HG03280 (cell line): Measurements from ENCODE around the gene CNGA1.
A peak's percentile ranks its signal among the peaks of the same experiment; 100 is the strongest.
"Not testable (repeated sequence)": the region's sequence is repeated elsewhere in the genome, so short reads cannot be mapped to it uniquely, and the experiment has no call there.

Experiments
- ATAC-seq: cut with Tn5 transposase; IDR thresholded peaks from one replicate; pipeline ENCODE4 v1.9.1; 2021; ENCODE audit warnings: mild to moderate bottlenecking, moderate library complexity; ENCODE audit not compliant: unreplicated experiment

Gene CNGA1

GRCh38 chr4:47972721-47973120 is 43.8 kb downstream of the CNGA1 start:
- ATAC-seq = no peak

- peak; percentile 71 for ATAC-seq
Measured at GRCh38 chr4:47972181-47972580, 44.3 kb downstream of the CNGA1 start.

- ATAC-seq = no peak
Measured at GRCh38 chr4:47968847-47969246, 47.6 kb downstream of the CNGA1 start.

GRCh38 chr4:47954677-47955076 is 61.8 kb downstream of the CNGA1 start:
- no peak for ATAC-seq

GRCh38 chr4:47954245-47954644 is 62.2 kb downstream of the CNGA1 start:
- no peak for ATAC-seq

GRCh38 chr4:47945930-47946726 is 70.4 kb downstream of the CNGA1 start:
- ATAC-seq = no peak

GRCh38 chr4:47942081-47942819 is 74.2 kb downstream of the CNGA1 start:
- no peak for ATAC-seq

- ATAC-seq = no peak
Measured at GRCh38 chr4:47939456-47939855, 77.0 kb downstream of the CNGA1 start.

GRCh38 chr4:47936336-47936735 is 80.1 kb downstream of the CNGA1 start:
- no peak for ATAC-seq

GRCh38 chr4:47933840-47934239 is 82.6 kb downstream of the CNGA1 start:
- ATAC-seq = peak; percentile 68

- no peak for ATAC-seq
Measured at GRCh38 chr4:47930971-47931804, 85.3 kb downstream of the CNGA1 start.

GRCh38 chr4:47929682-47930201 is 86.7 kb downstream of the CNGA1 start:
- no peak for ATAC-seq

GRCh38 chr4:47926667-47927258 is 89.7 kb downstream of the CNGA1 start:
- peak; percentile 93 for ATAC-seq

- ATAC-seq = not testable (repeated sequence)
Measured at GRCh38 chr4:47923261-47923608, 93.2 kb downstream of the CNGA1 start.

GRCh38 chr4:47922436-47923260 is 93.8 kb downstream of the CNGA1 start:
- ATAC-seq = not testable (repeated sequence)

GRCh38 chr4:47917163-47917562 is 99.3 kb downstream of the CNGA1 start:
- ATAC-seq = not testable (repeated sequence)

- ATAC-seq = no peak
Measured at GRCh38 chr4:47915378-47915777, 101.1 kb downstream of the CNGA1 start.

- ATAC-seq = peak; percentile 20
Measured at GRCh38 chr4:47914926-47915237, 101.6 kb downstream of the CNGA1 start.

GRCh38 chr4:47914220-47914925 is 102.1 kb downstream of the CNGA1 start, which contains the start of gene NFXL1:
Gene NFXL1 (minus strand): TSS chr4:47914583. CDS start chr4:47914203, 380 bp downstream.
- peak; percentile 99 for ATAC-seq
